ENCODE measurements around the gene SDK1. TPM values are rescaled to one million over a fixed set of nuclear protein-coding genes. Genes with fewer than 3 reads are reported as not detected.

Gene SDK1
- total RNA-seq, 2 experiments from 2014 or later: 0.19 to 0.36 TPM

DNA sequence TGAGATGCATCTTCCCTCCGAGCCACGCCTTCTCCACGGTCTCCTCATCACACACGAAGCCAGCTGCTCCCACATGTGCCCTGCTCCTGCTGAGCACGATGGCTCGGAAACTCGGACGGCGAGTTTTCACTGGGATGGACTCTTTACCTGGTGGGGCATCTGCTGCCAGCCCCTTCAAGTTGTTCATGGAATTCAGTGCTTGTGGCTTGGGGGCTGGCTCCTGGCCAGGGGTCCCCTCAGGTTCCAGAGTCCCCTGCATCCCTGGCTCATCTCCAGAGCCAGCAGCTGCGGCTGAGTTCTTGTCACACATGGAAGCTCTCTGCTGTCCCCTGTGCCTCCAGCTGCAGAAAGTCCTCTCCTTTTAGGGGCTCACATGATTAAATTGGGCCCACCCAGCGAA is 654.0 kb downstream of the SDK1 start:
- no TSS peak for BruUV-seq (replicated peaks)
- no peak for DNase-seq (ENCODE audit: low spot score)
- H2AFZ ChIP-seq (ENCODE audit: low read length): no peak overlapping the region
- no peaks in the 10 kb centered on the region for H3K9me3 ChIP-seq (ENCODE audit: low read length)
- H3K36me3 ChIP-seq (ENCODE audit: insufficient read depth, low read length): no peaks in the 10 kb centered on the region
- H3K27ac ChIP-seq (ENCODE audit: low read depth, low read length, poor library complexity, severe bottlenecking): no peak overlapping the region
- intact Hi-C loops (cut with micrococcal nuclease; ENCODE audit: unreplicated experiment): no loop called here
- TF ChIP-seq EZH2phosphoT487 (IDR thresholded peaks at IDR 0.05; ENCODE audit: borderline replicate concordance, low read depth, low read length): no peak
- TF ChIP-seq, protein P1, sequence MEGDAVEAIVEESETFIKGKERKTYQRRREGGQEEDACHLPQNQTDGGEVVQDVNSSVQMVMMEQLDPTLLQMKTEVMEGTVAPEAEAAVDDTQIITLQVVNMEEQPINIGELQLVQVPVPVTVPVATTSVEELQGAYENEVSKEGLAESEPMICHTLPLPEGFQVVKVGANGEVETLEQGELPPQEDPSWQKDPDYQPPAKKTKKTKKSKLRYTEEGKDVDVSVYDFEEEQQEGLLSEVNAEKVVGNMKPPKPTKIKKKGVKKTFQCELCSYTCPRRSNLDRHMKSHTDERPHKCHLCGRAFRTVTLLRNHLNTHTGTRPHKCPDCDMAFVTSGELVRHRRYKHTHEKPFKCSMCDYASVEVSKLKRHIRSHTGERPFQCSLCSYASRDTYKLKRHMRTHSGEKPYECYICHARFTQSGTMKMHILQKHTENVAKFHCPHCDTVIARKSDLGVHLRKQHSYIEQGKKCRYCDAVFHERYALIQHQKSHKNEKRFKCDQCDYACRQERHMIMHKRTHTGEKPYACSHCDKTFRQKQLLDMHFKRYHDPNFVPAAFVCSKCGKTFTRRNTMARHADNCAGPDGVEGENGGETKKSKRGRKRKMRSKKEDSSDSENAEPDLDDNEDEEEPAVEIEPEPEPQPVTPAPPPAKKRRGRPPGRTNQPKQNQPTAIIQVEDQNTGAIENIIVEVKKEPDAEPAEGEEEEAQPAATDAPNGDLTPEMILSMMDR (conservative IDR thresholded peaks at IDR 0.05; ENCODE audit: low read length): no peak
- no peaks in the 10 kb centered on the region for H4K20me1 ChIP-seq (ENCODE audit: insufficient read depth, low read length)
- POLR2A ChIA-PET: no interaction called here
- CTCF ChIA-PET (ENCODE audit: unreplicated experiment): no interaction called here
- H3K4me1 ChIP-seq (ENCODE audit: insufficient read depth, low read length, poor library complexity, severe bottlenecking): no peaks in the 10 kb centered on the region
- H3K4me2 ChIP-seq (ENCODE audit: low read length): no peak overlapping the region
- no peaks in the 10 kb centered on the region for H3K79me2 ChIP-seq (ENCODE audit: insufficient read depth, low read depth, low read length)
- no peaks in the 10 kb centered on the region for H3K9me2 ChIP-seq (ENCODE audit: insufficient read depth, low read length)
- H3K4me3 ChIP-seq (ENCODE audit: low read depth, low read length, poor library complexity, severe bottlenecking): no peak overlapping the region

DNA sequence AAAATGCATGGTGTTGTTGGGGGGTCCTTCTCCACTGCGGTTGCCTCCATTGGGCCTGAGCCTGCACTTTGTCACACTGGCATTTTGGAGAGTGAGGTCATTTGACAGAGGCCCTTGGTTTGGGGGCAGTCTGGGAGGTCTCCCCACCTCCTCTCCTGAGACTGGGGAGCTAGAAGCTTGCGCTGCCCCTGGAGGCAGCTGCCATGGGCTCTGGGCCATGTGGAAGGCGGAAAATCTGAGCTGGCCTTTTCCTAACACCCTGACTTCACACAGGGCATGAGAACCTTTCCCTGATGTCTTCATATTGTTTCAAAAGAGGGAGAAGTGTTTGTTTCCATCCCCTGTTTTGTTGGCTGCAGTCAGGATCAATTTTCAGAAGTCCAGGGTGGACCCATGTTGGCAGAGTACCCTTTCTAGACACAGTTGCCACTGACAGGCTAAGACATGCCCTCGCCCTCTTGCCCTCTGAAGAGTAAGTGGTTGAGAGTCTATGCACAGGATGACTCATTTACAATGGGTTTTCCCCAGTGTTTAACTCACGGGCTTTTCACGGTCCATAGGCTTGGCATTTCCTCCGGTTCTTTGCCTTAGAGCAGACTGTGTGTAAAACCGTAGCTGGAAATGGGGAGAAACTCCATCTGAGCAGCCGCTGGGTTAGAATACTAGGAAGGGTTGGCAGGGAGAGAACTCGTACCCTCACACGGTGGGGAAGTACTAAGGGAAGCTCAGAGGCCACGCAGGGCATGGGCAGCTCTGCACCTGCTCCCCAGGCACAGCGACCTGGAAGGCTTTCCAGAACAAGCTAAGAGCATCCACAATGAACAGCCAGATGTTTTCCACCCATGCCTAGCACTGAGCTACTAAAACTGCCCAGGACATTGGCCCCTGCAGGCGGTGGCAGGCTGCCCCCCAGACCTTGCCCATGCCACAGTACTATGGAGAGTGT is 655.0 kb downstream of the SDK1 start:
- no peak for TF ChIP-seq EZH2phosphoT487 (IDR thresholded peaks at IDR 0.05; ENCODE audit: borderline replicate concordance, low read depth, low read length)
- TF ChIP-seq, protein P1 (conservative IDR thresholded peaks at IDR 0.05; ENCODE audit: low read length): no peak
- Histone ChIP-seq H4K20me1 (ENCODE audit: insufficient read depth, low read length) (no peaks in the 10 kb centered on the region), H3K9me3 (ENCODE audit: low read length) (no peaks in the 10 kb centered on the region), H3K4me2 (ENCODE audit: low read length) (no peak overlapping the region), H3K36me3 (ENCODE audit: insufficient read depth, low read length) (no peaks in the 10 kb centered on the region), H3K27ac (ENCODE audit: low read depth, low read length, poor library complexity, severe bottlenecking) (no peak overlapping the region), H3K4me1 (ENCODE audit: insufficient read depth, low read length, poor library complexity, severe bottlenecking) (no peaks in the 10 kb centered on the region), H3K4me3 (ENCODE audit: low read depth, low read length, poor library complexity, severe bottlenecking) (no peak overlapping the region), H3K9me2 (ENCODE audit: insufficient read depth, low read length) (no peaks in the 10 kb centered on the region), H3K79me2 (ENCODE audit: insufficient read depth, low read depth, low read length) (no peaks in the 10 kb centered on the region), H2AFZ (ENCODE audit: low read length) (no peak overlapping the region)
- intact Hi-C loops (cut with micrococcal nuclease; ENCODE audit: unreplicated experiment): no loop called here
- no TSS peak for BruUV-seq (replicated peaks)
- DNase-seq (ENCODE audit: low spot score): no peak
- CTCF ChIA-PET (ENCODE audit: unreplicated experiment): no interaction called here
- POLR2A ChIA-PET: no interaction called here

DNA sequence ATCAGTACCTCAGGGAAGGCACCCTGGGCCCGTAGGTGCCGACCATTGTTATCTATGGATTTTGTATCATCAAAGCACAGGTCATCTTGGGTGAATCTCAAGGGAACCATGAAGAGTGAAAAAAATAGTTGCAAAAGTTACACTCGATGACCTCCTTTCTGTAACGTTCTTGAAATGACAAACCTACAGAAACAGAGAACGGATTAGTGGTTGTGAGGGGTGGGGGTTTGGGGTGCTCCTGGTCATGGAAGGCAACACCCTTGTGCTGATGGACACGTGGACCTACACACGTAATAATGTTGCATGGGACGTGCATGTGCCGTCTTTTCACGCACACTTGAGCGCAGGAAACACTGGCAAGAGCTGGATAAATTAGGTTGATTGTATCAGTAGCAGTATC is 655.9 kb downstream of the SDK1 start:
- Histone ChIP-seq H3K9me2 (ENCODE audit: insufficient read depth, low read length) (no peaks in the 10 kb centered on the region), H2AFZ (ENCODE audit: low read length) (no peak overlapping the region), H3K4me2 (ENCODE audit: low read length) (no peak overlapping the region), H3K4me1 (ENCODE audit: insufficient read depth, low read length, poor library complexity, severe bottlenecking) (no peaks in the 10 kb centered on the region), H3K79me2 (ENCODE audit: insufficient read depth, low read depth, low read length) (no peaks in the 10 kb centered on the region), H3K4me3 (ENCODE audit: low read depth, low read length, poor library complexity, severe bottlenecking) (no peak overlapping the region), H3K27ac (ENCODE audit: low read depth, low read length, poor library complexity, severe bottlenecking) (no peak overlapping the region), H3K9me3 (ENCODE audit: low read length) (no peaks in the 10 kb centered on the region), H4K20me1 (ENCODE audit: insufficient read depth, low read length) (no peaks in the 10 kb centered on the region), H3K36me3 (ENCODE audit: insufficient read depth, low read length) (no peaks in the 10 kb centered on the region)
- DNase-seq (ENCODE audit: low spot score): no peak
- intact Hi-C loops (cut with micrococcal nuclease; ENCODE audit: unreplicated experiment): no loop called here
- POLR2A ChIA-PET: no interaction called here
- TF ChIP-seq, protein P1 (conservative IDR thresholded peaks at IDR 0.05; ENCODE audit: low read length): no peak
- TF ChIP-seq EZH2phosphoT487 (IDR thresholded peaks at IDR 0.05; ENCODE audit: borderline replicate concordance, low read depth, low read length): no peak
- no TSS peak for BruUV-seq (replicated peaks)
- CTCF ChIA-PET (ENCODE audit: unreplicated experiment): no interaction called here

Measured in OCI-LY7 (cell line).